Measurements from ENCODE around the gene PIK3R3. TPM values are rescaled to one million over a fixed set of nuclear protein-coding genes. Genes with fewer than 3 reads are reported as not detected.
A peak's percentile ranks its signal among the peaks of the same experiment; 100 is the strongest.

PIK3R3 gene
- polyA plus RNA-seq, 2 donors, result 1.3 to 2.6 TPM

DNA sequence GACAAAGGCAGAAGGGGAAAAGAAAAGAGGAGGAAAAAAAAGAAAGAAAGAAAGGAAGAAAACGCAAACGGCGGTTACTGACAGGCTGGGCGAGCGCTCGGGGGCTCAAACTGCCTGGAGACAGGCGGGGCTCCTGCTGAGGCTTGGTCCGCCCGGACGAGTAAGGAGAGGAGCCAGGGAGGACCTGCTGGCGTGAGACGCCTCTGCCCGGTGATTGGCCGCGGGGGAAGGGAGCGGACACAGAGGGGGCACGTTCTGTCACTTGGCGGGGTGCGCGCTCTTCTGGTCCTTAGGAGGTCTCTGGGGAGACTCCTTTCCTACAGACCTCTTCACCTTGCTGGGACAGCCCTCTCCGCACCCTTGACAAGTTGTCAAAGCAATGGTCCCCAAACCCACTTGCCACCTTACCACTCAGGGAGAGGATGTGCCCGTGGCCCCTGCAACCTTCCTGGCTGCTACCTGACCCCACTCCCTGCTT is 791 bp upstream of the PIK3R3 start:
- Histone ChIP-seq H3K4me3 (ENCODE audit: low read depth in 1 of 2, low read length in 2 of 2) (peak overlapping the region; percentile 56 to 58), H3K27me3 (ENCODE audit: control insufficient read depth in 1 of 2, insufficient read depth in 2 of 2, low read length in 2 of 2) (peaks cover 0 to 2% of the 10 kb centered on the region in 2 donors), H3K27ac (ENCODE audit: low read depth in 2 of 2, low read length in 1 of 2) (peak overlapping the region; percentile 76 to 90), H3K36me3 (ENCODE audit: control insufficient read depth in 2 of 2, insufficient read depth in 2 of 2, low read length in 1 of 2) (no peaks in the 10 kb centered on the region), H3K9me3 (ENCODE audit: control insufficient read depth in 2 of 2, insufficient read depth in 1 of 2, low read depth in 1 of 2, low read length in 1 of 2) (no peaks in the 10 kb centered on the region), H3K4me1 (ENCODE audit: control insufficient read depth in 2 of 2, insufficient read depth in 2 of 2, low read length in 1 of 2) (peaks cover 0 to 4% of the 10 kb centered on the region in 2 donors)
- 0 to 1% methylated on average over 20 to 22 of the region's 22 CpGs for WGBS, 2 donors

DNA sequence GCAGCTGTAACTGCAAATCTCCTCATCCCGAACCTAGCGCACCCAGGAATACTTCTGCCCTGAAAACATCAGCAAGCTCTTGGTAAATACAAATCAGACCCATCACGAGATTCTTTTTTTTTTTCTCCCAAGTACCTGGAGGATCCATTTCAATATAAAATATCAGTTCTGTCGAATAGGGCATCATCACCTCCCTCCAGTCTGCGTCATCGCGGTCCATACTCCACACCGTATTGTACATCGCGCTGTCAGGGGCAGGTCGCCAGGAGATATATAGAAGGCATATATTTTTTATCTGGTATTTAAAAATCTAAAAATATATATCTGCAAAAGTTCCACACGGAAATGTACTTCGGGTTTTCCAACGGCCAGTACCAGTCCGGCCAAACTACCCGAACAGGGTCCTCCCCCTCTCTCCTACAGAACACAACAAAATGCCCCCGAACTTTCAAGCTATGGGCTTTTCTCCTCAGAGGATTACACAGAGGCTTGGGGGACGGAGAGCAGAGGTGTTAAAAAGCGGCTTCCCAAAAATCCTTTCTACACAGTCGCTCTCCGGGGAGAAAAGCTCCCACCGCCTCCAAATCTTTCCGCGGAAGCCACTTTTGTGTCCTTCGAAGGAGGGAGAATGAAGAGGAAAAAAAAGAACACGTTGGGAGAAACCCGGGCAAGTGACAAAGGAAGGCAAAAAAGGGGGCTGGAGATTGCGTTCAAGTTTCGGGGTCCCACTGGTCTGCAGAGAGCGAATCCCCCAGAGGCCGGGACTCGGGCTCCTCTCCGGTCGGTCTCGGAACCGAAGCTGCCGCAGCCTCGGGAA is 509 bp downstream of the PIK3R3 start:
- H3K9me3 ChIP-seq (ENCODE audit: control insufficient read depth in 2 of 2, insufficient read depth in 1 of 2, low read depth in 1 of 2, low read length in 1 of 2), result no peaks in the 10 kb centered on the region
- peak overlapping the region; percentile 58 to 61 for H3K4me3 ChIP-seq (ENCODE audit: low read depth in 1 of 2, low read length in 2 of 2)
- H3K27me3 ChIP-seq (ENCODE audit: control insufficient read depth in 1 of 2, insufficient read depth in 2 of 2, low read length in 2 of 2), result peaks cover 0 to 2% of the 10 kb centered on the region in 2 donors
- whole genome bisulfite sequencing, 2 donors, result 2% methylated on average over 38 of the region's 38 CpGs
- H3K36me3 ChIP-seq (ENCODE audit: control insufficient read depth in 2 of 2, insufficient read depth in 2 of 2, low read length in 1 of 2), result no peaks in the 10 kb centered on the region
- peak overlapping the region; percentile 89 to 93 for H3K27ac ChIP-seq (ENCODE audit: low read depth in 2 of 2, low read length in 1 of 2)
- H3K4me1 ChIP-seq (ENCODE audit: control insufficient read depth in 2 of 2, insufficient read depth in 2 of 2, low read length in 1 of 2), result peaks cover 0 to 4% of the 10 kb centered on the region in 2 donors

GRCh38 chr1:46131093-46131492 is 1.3 kb downstream of the PIK3R3 start:
- Histone ChIP-seq H3K9me3 (ENCODE audit: control insufficient read depth in 2 of 2, insufficient read depth in 1 of 2, low read depth in 1 of 2, low read length in 1 of 2) (no peaks in the 10 kb centered on the region), H3K27ac (ENCODE audit: low read depth in 2 of 2, low read length in 1 of 2) (no peak overlapping the region), H3K36me3 (ENCODE audit: control insufficient read depth in 2 of 2, insufficient read depth in 2 of 2, low read length in 1 of 2) (no peaks in the 10 kb centered on the region), H3K4me1 (ENCODE audit: control insufficient read depth in 2 of 2, insufficient read depth in 2 of 2, low read length in 1 of 2) (peaks cover 0 to 4% of the 10 kb centered on the region in 2 donors), H3K4me3 (ENCODE audit: low read depth in 1 of 2, low read length in 2 of 2) (peak overlapping the region in 1 of 2 donors; percentile 58), H3K27me3 (ENCODE audit: control insufficient read depth in 1 of 2, insufficient read depth in 2 of 2, low read length in 2 of 2) (peaks cover 0 to 2% of the 10 kb centered on the region in 2 donors)
- WGBS, 2 donors, result 7 to 9% methylated on average over 10 of the region's 10 CpGs

- Histone ChIP-seq H3K4me3 (ENCODE audit: low read depth in 1 of 2, low read length in 2 of 2) (peak overlapping the region in 1 of 2 donors; percentile 27), H3K27ac (ENCODE audit: low read depth in 2 of 2, low read length in 1 of 2) (no peak overlapping the region), H3K9me3 (ENCODE audit: control insufficient read depth in 2 of 2, insufficient read depth in 1 of 2, low read depth in 1 of 2, low read length in 1 of 2) (no peaks in the 10 kb centered on the region)
These were observed 1.8 kb downstream of the PIK3R3 start for GRCh38 chr1:46130606-46131005.

DNA sequence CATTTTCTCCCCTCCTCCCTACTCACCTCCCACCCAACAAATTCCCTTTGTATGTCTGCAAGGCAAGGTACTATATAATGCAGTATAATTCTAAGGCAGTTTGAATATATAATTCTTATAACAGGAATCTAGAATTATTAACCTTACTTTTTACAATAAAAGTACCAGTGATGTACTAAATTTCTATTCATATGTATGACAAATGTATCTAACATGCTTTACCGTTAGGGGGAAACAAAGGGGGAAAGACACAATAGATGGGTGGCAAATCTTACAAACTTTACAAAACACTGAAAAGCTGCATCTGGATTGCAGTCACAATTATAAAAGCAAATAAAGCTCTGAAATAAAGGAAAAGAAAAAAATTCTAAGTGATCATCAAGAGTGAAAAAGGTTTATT is 2.3 kb downstream of the PIK3R3 start:
- H3K27ac ChIP-seq (ENCODE audit: low read depth in 2 of 2, low read length in 1 of 2), result no peak overlapping the region
- H3K4me3 ChIP-seq (ENCODE audit: low read depth in 1 of 2, low read length in 2 of 2), result peak overlapping the region in 1 of 2 donors; percentile 27
- H3K36me3 ChIP-seq (ENCODE audit: control insufficient read depth in 2 of 2, insufficient read depth in 2 of 2, low read length in 1 of 2), result no peaks in the 10 kb centered on the region
- peaks cover 0 to 4% of the 10 kb centered on the region in 2 donors for H3K4me1 ChIP-seq (ENCODE audit: control insufficient read depth in 2 of 2, insufficient read depth in 2 of 2, low read length in 1 of 2)
- peaks cover 0 to 2% of the 10 kb centered on the region in 2 donors for H3K27me3 ChIP-seq (ENCODE audit: control insufficient read depth in 1 of 2, insufficient read depth in 2 of 2, low read length in 2 of 2)
- H3K9me3 ChIP-seq (ENCODE audit: control insufficient read depth in 2 of 2, insufficient read depth in 1 of 2, low read depth in 1 of 2, low read length in 1 of 2), result no peaks in the 10 kb centered on the region
- 53 to 58% methylated on average over 1 of the region's 1 CpG for WGBS, 2 donors

More at GRCh38 chr1:46130606-46131005, 1.8 kb downstream of the PIK3R3 start:
- Histone ChIP-seq H3K4me1 (ENCODE audit: control insufficient read depth in 2 of 2, insufficient read depth in 2 of 2, low read length in 1 of 2) (peaks cover 0 to 4% of the 10 kb centered on the region in 2 donors), H3K36me3 (ENCODE audit: control insufficient read depth in 2 of 2, insufficient read depth in 2 of 2, low read length in 1 of 2) (no peaks in the 10 kb centered on the region), H3K27me3 (ENCODE audit: control insufficient read depth in 1 of 2, insufficient read depth in 2 of 2, low read length in 2 of 2) (peaks cover 0 to 2% of the 10 kb centered on the region in 2 donors)
- 24 to 25% methylated on average over 5 of the region's 5 CpGs for WGBS, 2 donors

DNA sequence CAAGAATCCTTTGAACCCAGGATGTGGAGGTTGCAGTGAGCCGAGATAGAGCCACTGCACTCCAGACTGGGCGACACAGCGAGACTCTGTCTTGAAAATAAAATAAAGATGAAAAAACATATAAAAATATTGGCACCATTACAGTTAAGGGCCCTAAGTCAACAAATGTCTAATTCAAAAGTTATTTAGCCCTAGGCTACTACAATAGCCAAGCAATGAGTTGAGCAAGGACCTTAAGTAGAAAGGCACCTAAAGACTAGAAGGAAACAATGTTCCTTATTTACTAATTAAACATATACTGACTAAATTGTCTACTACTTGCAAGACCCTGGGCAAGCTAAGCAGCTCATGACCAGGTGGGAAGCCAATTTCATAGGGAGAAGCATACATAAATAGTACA is 4.1 kb downstream of the PIK3R3 start:
- 86 to 90% methylated on average over 3 of the region's 3 CpGs for WGBS, 2 donors
- H3K4me3 ChIP-seq (ENCODE audit: low read depth in 1 of 2, low read length in 2 of 2), result no peak overlapping the region

GRCh38 chr1:46118856-46119255 is 13.6 kb downstream of the PIK3R3 start:
- H3K4me1 ChIP-seq (ENCODE audit: control insufficient read depth in 2 of 2, insufficient read depth in 2 of 2, low read length in 1 of 2), result peaks cover 0 to 2% of the 10 kb centered on the region in 2 donors
- H3K27me3 ChIP-seq (ENCODE audit: control insufficient read depth in 1 of 2, insufficient read depth in 2 of 2, low read length in 2 of 2), result no peaks in the 10 kb centered on the region
- H3K27ac ChIP-seq (ENCODE audit: low read depth in 2 of 2, low read length in 1 of 2), result no peak overlapping the region
- H3K36me3 ChIP-seq (ENCODE audit: control insufficient read depth in 2 of 2, insufficient read depth in 2 of 2, low read length in 1 of 2), result no peaks in the 10 kb centered on the region
- no peaks in the 10 kb centered on the region for H3K9me3 ChIP-seq (ENCODE audit: control insufficient read depth in 2 of 2, insufficient read depth in 1 of 2, low read depth in 1 of 2, low read length in 1 of 2)
- H3K4me3 ChIP-seq (ENCODE audit: low read depth in 1 of 2, low read length in 2 of 2), result no peak overlapping the region

More for the DNA sequence above, 4.1 kb downstream of the PIK3R3 start:
- Histone ChIP-seq H3K27ac (ENCODE audit: low read depth in 2 of 2, low read length in 1 of 2) (no peak overlapping the region), H3K27me3 (ENCODE audit: control insufficient read depth in 1 of 2, insufficient read depth in 2 of 2, low read length in 2 of 2) (peaks cover 0 to 2% of the 10 kb centered on the region in 2 donors), H3K9me3 (ENCODE audit: control insufficient read depth in 2 of 2, insufficient read depth in 1 of 2, low read depth in 1 of 2, low read length in 1 of 2) (no peaks in the 10 kb centered on the region), H3K36me3 (ENCODE audit: control insufficient read depth in 2 of 2, insufficient read depth in 2 of 2, low read length in 1 of 2) (no peaks in the 10 kb centered on the region), H3K4me1 (ENCODE audit: control insufficient read depth in 2 of 2, insufficient read depth in 2 of 2, low read length in 1 of 2) (peaks cover 0 to 2% of the 10 kb centered on the region in 2 donors)

- H3K4me1 ChIP-seq (ENCODE audit: control insufficient read depth in 2 of 2, insufficient read depth in 2 of 2, low read length in 1 of 2), result peaks cover 0 to 2% of the 10 kb centered on the region in 2 donors
- no peak overlapping the region for H3K27ac ChIP-seq (ENCODE audit: low read depth in 2 of 2, low read length in 1 of 2)
- no peaks in the 10 kb centered on the region for H3K36me3 ChIP-seq (ENCODE audit: control insufficient read depth in 2 of 2, insufficient read depth in 2 of 2, low read length in 1 of 2)
- WGBS, 2 donors, result 87% methylated on average over 5 of the region's 5 CpGs
- H3K4me3 ChIP-seq (ENCODE audit: low read depth in 1 of 2, low read length in 2 of 2), result no peak overlapping the region
- no peaks in the 10 kb centered on the region for H3K9me3 ChIP-seq (ENCODE audit: control insufficient read depth in 2 of 2, insufficient read depth in 1 of 2, low read depth in 1 of 2, low read length in 1 of 2)
- no peaks in the 10 kb centered on the region for H3K27me3 ChIP-seq (ENCODE audit: control insufficient read depth in 1 of 2, insufficient read depth in 2 of 2, low read length in 2 of 2)
These were observed 14.5 kb downstream of the PIK3R3 start for GRCh38 chr1:46117810-46118494.

- Histone ChIP-seq H3K9me3 (ENCODE audit: control insufficient read depth in 2 of 2, insufficient read depth in 1 of 2, low read depth in 1 of 2, low read length in 1 of 2) (no peaks in the 10 kb centered on the region), H3K4me1 (ENCODE audit: control insufficient read depth in 2 of 2, insufficient read depth in 2 of 2, low read length in 1 of 2) (peaks cover 0 to 2% of the 10 kb centered on the region in 2 donors), H3K4me3 (ENCODE audit: low read depth in 1 of 2, low read length in 2 of 2) (no peak overlapping the region), H3K27me3 (ENCODE audit: control insufficient read depth in 1 of 2, insufficient read depth in 2 of 2, low read length in 2 of 2) (no peaks in the 10 kb centered on the region), H3K27ac (ENCODE audit: low read depth in 2 of 2, low read length in 1 of 2) (no peak overlapping the region), H3K36me3 (ENCODE audit: control insufficient read depth in 2 of 2, insufficient read depth in 2 of 2, low read length in 1 of 2) (no peaks in the 10 kb centered on the region)
- WGBS, 2 donors, result 74 to 78% methylated on average over 2 of the region's 2 CpGs
These were observed 17.4 kb downstream of the PIK3R3 start for GRCh38 chr1:46114925-46115603.

All from esophagus (tissue), 2 donors.